Measurements from ENCODE around the gene TFR2.

DNA sequence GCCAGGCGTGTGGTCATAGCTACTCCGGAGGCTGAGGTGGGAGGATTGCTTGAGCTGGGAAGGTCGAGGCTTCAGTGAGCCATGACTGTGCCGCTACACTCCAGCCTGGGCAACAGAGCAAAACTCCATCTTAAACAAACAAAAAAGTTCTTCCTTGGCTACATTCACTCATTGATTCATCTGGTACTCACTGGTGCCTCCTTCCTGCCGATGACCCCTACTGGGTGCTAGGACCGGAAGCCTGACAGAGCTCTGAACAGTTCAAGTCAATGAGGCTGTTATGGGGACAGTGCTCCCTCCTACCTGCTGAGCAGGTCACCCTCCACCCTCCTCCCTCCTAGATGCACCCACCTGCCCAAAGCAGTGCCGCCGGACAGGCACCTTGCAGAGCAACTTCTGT, 34.2 kb downstream of the TFR2 start:
- TF ChIP-seq, protein P1, sequence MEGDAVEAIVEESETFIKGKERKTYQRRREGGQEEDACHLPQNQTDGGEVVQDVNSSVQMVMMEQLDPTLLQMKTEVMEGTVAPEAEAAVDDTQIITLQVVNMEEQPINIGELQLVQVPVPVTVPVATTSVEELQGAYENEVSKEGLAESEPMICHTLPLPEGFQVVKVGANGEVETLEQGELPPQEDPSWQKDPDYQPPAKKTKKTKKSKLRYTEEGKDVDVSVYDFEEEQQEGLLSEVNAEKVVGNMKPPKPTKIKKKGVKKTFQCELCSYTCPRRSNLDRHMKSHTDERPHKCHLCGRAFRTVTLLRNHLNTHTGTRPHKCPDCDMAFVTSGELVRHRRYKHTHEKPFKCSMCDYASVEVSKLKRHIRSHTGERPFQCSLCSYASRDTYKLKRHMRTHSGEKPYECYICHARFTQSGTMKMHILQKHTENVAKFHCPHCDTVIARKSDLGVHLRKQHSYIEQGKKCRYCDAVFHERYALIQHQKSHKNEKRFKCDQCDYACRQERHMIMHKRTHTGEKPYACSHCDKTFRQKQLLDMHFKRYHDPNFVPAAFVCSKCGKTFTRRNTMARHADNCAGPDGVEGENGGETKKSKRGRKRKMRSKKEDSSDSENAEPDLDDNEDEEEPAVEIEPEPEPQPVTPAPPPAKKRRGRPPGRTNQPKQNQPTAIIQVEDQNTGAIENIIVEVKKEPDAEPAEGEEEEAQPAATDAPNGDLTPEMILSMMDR (IDR thresholded peaks at IDR 0.05): no peak
- no peak for TF ChIP-seq EZH2 (IDR thresholded peaks at IDR 0.05)
- no peak for TF ChIP-seq EZH2phosphoT487 (IDR thresholded peaks at IDR 0.05)

Measured in neural progenitor cell (in vitro differentiated cells).